IMR-90 (cell line): ENCODE measurements around the gene DRC3.

Experiments used
- FOS ChIP-seq: fragments of 150-350 bp; IDR thresholded peaks from 2 replicates; pipeline ENCODE4 v1.6.1; 2016; ENCODE audit warnings: low read depth, low read length
- MAZ ChIP-seq: IDR thresholded peaks from 2 replicates; pipeline ENCODE4 v1.6.1; 2012; ENCODE audit warnings: low read depth, mild to moderate bottlenecking, low read length, improper control_type of control experiment, moderate library complexity, borderline replicate concordance
- RAD21 ChIP-seq: IDR thresholded peaks from 2 replicates; pipeline ENCODE4 v1.6.1; 2012; ENCODE audit warnings: low read length, improper control_type of control experiment
- RFX5 ChIP-seq: IDR thresholded peaks from 2 replicates; pipeline ENCODE4 v1.8.0; 2012; ENCODE audit warnings: low read depth, mild to moderate bottlenecking, low read length, moderate library complexity
- SMC3 ChIP-seq: fragments of 150-350 bp; IDR thresholded peaks from 2 replicates; pipeline ENCODE4 v1.6.1; 2016; ENCODE audit warnings: low read depth, mild to moderate bottlenecking, antibody characterized with exemption, low read length, moderate library complexity
- TF ChIP-seq, protein P1 (sequence below): conservative IDR thresholded peaks from 2 replicates; pipeline ENCODE4 v1.5.1; 2012; ENCODE audit warnings: mild to moderate bottlenecking, low read depth, low read length, improper control_type of control experiment

DNA sequence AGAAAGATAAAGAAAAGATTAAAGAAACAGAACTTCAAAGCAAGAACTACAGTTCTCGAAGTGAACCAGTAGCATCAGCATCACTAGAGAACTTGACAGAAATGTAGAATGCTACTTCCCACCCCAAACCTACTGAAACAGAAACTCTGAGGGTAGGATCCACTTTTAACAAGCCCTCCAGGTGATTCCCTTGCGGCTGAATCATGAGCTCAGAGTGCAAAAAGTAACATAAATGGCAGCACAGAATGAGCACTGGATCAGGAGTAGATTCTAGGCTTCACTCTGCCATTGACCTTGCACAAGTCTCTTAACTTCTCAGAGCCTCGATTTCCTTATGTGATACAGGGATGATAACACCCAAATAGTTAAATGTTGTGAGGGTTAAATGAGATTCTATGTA is 6.3 kb upstream of the DRC3 start:
- TF ChIP-seq, protein P1, sequence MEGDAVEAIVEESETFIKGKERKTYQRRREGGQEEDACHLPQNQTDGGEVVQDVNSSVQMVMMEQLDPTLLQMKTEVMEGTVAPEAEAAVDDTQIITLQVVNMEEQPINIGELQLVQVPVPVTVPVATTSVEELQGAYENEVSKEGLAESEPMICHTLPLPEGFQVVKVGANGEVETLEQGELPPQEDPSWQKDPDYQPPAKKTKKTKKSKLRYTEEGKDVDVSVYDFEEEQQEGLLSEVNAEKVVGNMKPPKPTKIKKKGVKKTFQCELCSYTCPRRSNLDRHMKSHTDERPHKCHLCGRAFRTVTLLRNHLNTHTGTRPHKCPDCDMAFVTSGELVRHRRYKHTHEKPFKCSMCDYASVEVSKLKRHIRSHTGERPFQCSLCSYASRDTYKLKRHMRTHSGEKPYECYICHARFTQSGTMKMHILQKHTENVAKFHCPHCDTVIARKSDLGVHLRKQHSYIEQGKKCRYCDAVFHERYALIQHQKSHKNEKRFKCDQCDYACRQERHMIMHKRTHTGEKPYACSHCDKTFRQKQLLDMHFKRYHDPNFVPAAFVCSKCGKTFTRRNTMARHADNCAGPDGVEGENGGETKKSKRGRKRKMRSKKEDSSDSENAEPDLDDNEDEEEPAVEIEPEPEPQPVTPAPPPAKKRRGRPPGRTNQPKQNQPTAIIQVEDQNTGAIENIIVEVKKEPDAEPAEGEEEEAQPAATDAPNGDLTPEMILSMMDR = no peak
- TF ChIP-seq RFX5 = no peak
- TF ChIP-seq RAD21 = no peak
- no peak for TF ChIP-seq MAZ
- no peak for TF ChIP-seq SMC3
- no peak for TF ChIP-seq FOS
